ENCODE measurements around the gene PTRH1. TPM values are rescaled to one million over a fixed set of nuclear protein-coding genes. Genes with fewer than 3 reads are reported as not detected.

PTRH1 gene
- total RNA-seq, 1 donor from 2014 or later: 9.1 TPM

DNA sequence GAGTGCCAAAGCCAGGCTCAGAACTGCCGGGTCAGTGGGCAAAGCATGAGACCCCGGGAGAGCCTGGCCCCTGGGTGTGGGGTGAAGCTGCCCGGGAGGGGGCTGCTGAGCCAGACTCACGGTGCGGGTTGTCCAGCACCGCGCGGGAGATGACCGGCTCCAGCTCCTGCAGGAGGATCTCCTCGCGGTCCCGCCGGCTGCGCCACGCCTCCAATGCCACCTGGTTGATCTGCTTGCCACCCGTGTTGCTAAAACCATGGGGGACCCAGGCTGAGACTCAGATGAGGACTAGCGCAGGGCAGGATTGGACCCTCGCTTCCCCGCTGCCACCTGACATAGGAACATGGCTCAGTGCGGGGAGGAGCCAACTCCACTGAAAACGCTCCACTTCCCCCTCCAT lies 17.0 kb upstream of the PTRH1 start:
- H3K4me1 ChIP-seq: peaks cover 11% of the 10 kb centered on the region
- no peaks in the 10 kb centered on the region for H3K9me3 ChIP-seq
- H3K4me3 ChIP-seq: no peak overlapping the region
- H3K27me3 ChIP-seq (ENCODE audit: low read depth): no peaks in the 10 kb centered on the region
- no peak for DNase-seq
- ATAC-seq: no peak
- intact Hi-C loops (cut with DNase I): loop anchor here (10.0 kb wide), 1 partner anchor 138 kb away; no protein-coding TSS in a partner anchor
- TF ChIP-seq, protein P1, sequence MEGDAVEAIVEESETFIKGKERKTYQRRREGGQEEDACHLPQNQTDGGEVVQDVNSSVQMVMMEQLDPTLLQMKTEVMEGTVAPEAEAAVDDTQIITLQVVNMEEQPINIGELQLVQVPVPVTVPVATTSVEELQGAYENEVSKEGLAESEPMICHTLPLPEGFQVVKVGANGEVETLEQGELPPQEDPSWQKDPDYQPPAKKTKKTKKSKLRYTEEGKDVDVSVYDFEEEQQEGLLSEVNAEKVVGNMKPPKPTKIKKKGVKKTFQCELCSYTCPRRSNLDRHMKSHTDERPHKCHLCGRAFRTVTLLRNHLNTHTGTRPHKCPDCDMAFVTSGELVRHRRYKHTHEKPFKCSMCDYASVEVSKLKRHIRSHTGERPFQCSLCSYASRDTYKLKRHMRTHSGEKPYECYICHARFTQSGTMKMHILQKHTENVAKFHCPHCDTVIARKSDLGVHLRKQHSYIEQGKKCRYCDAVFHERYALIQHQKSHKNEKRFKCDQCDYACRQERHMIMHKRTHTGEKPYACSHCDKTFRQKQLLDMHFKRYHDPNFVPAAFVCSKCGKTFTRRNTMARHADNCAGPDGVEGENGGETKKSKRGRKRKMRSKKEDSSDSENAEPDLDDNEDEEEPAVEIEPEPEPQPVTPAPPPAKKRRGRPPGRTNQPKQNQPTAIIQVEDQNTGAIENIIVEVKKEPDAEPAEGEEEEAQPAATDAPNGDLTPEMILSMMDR (IDR thresholded peaks at IDR 0.05): no peak
- no peak overlapping the region for H3K27ac ChIP-seq
- H3K36me3 ChIP-seq: peaks cover 22% of the 10 kb centered on the region

DNA sequence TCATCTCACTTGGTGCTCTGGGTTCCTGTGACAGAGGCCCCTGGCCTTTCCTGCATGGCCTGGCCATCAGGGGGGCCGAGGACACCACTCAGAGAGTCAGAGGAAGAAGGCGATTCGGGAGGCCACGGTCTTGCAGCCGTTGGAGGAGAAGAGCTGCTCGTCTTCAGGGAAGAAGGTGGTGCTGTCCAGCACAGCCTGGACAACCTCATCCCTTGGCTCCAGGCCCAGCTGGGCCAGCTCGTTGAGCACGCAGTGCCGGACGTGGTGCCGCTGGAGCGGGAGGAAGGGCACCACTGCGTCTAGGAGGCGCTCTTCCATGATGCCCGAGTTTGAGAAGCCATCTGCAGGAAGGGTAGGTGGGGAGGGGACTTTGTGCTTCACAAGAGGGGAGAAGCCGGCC lies 16.5 kb upstream of the PTRH1 start:
- no peak for DNase-seq
- no peak overlapping the region for H3K27ac ChIP-seq
- no peaks in the 10 kb centered on the region for H3K9me3 ChIP-seq
- H3K27me3 ChIP-seq (ENCODE audit: low read depth): no peaks in the 10 kb centered on the region
- H3K36me3 ChIP-seq: peaks cover 22% of the 10 kb centered on the region
- TF ChIP-seq, protein P1 (IDR thresholded peaks at IDR 0.05): no peak
- no peak overlapping the region for H3K4me3 ChIP-seq
- ATAC-seq: no peak
- intact Hi-C loops (cut with DNase I): loop anchor here (10.0 kb wide), 1 partner anchor 137 kb away; no protein-coding TSS in a partner anchor
- peaks cover 11% of the 10 kb centered on the region for H3K4me1 ChIP-seq

DNA sequence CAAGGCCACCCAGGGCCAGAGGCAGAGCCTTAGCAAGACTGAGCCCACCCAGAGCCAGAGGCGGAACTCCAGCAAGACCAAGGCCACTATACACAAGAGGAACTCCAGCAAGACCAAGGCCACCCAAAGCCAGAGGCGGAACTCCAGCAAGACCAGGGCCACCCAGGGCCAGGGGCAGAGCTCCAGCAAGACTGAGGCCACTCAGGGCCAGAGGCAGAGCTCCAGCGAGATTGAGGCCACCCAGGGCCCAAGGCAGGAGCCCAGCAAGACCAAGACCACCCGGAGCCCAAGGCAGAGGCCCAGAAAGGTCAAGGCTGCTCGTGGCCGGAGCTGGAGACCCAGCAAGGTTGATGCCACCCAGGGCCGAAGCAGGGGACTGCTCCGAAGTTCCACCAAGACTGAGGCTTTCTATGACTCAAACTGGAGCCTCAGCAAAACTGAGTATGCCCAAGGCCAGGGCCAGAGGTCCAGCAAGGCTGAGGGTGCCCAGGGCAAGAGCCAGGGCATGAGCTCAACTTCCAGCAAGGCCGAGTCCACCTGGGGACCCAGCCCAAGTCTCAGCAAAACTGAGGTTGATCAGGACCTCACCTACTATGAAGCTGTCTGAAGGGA lies 15.4 kb upstream of the PTRH1 start:
- TF ChIP-seq, protein P1 (IDR thresholded peaks at IDR 0.05): no peak
- DNase-seq (no peak), ATAC-seq (no peak)
- no peaks in the 10 kb centered on the region for H3K9me3 ChIP-seq
- H3K27me3 ChIP-seq (ENCODE audit: low read depth): no peaks in the 10 kb centered on the region
- H3K4me1 ChIP-seq: peaks cover 11% of the 10 kb centered on the region
- no peak overlapping the region for H3K27ac ChIP-seq
- intact Hi-C loops (cut with DNase I): loop anchor here (10.0 kb wide), 1 partner anchor 136 kb away; no protein-coding TSS in a partner anchor
- peaks cover 22% of the 10 kb centered on the region for H3K36me3 ChIP-seq
- no peak overlapping the region for H3K4me3 ChIP-seq

DNA sequence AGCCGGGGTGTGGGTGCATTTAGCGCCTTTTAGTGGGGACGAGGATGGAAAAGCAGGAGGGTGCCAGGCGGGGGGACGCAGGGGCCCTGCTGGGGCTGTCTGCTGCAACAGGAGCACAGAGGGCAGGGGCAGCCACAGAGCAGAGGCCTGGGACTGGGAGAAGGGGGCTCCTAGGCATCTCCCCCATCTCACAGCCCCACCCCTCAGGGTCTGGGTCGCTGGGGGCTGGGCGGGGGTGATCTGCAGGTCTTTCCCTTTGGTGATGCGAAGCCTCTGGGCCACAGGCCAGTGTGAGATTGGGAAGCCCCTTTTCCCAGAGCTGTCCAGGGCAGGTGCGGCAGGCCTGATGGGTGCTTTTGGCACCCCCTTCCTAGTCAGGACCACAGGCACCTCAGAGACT lies 14.8 kb upstream of the PTRH1 start:
- no peaks in the 10 kb centered on the region for H3K9me3 ChIP-seq
- no peak overlapping the region for H3K4me3 ChIP-seq
- peaks cover 11% of the 10 kb centered on the region for H3K4me1 ChIP-seq
- H3K36me3 ChIP-seq: peaks cover 22% of the 10 kb centered on the region
- no peaks in the 10 kb centered on the region for H3K27me3 ChIP-seq (ENCODE audit: low read depth)
- TF ChIP-seq, protein P1 (IDR thresholded peaks at IDR 0.05): no peak
- no peak overlapping the region for H3K27ac ChIP-seq
- intact Hi-C loops (cut with DNase I): loop anchor here (10.0 kb wide), 1 partner anchor 135 kb away; no protein-coding TSS in a partner anchor
- ATAC-seq: no peak
- DNase-seq: no peak

DNA sequence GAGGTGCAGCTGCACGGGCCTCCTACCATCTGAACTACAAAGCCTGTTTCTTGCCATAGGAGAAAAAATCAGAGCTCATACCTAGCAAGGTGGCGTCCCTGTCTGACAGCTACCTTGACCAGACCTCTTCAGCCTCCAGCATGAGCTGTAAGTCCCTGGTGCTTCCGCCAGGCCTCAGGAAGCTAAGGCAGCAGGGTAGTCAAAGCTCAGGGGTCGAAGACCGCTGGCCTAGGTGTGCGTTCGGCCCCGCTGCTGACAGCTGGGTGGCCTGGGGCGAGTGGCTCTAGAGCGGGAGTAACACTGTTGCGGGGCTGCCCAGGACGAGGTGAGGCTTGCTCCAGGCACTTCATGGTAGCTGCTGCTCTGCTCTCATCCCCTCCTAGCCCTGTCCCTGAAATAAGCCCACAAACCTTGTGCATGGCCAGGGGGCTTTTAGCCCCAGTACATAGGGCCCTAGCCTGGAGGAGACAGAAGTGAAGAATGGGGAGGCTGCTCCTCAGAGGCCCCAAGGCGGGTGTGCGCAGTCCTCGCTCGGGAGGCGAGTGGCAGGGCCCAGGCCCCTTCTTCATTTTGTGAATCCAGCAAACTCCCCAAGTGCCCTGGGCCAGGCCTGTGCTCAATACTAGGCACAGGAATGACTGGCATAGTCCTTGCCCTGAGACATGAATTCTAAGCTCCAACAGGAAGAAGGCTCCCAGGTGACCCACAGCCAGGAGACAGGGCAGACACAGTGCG lies 14.2 kb upstream of the PTRH1 start:
- H3K27me3 ChIP-seq (ENCODE audit: low read depth): no peaks in the 10 kb centered on the region
- ATAC-seq (no peak), DNase-seq (no peak)
- peaks cover 13% of the 10 kb centered on the region for H3K4me1 ChIP-seq
- TF ChIP-seq, protein P1 (IDR thresholded peaks at IDR 0.05): no peak
- H3K27ac ChIP-seq: no peak overlapping the region
- peaks cover 22% of the 10 kb centered on the region for H3K36me3 ChIP-seq
- intact Hi-C loops (cut with DNase I): loop anchor here (10.0 kb wide), 1 partner anchor 135 kb away; no protein-coding TSS in a partner anchor
- no peak overlapping the region for H3K4me3 ChIP-seq
- H3K9me3 ChIP-seq: no peaks in the 10 kb centered on the region
